ENCODE data around the gene SDHAF2. TPM values are rescaled to one million over a fixed set of nuclear protein-coding genes. Genes with fewer than 3 reads are reported as not detected.

The SDHAF2 gene
- total RNA-seq, 1 donor from 2014 or later = 35.5 TPM

DNA sequence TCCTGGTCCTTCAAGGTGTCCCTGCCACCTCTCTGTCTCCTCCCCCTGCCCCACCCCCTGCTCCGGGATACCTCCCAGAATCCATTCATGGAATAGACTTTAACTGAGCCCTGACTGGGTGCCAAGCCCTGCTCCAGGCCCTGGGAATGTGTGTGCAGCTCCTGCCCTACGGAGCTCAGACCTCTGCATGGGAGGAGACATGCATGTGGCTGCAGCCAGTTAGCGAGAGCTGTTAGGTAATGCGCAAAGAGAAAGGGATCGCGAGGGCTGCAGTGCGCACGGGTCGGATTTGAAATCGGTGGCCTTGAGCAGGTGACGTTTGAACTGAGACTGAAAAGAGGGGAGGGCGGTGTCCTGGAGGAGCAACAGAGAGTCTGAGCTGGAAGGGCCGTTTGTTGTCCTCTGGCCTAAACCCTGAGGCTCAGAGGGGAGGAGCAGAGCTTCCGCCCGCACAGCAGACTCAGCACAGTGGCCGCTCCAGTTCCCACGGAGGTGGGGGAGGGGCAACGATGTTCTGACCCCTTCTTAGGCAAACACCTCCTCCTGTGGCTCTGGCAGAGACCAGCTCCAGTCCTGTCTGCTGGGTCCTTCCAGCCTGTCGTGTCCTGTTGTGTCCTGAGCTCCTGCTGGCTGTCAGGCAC, 58.8 kb downstream of the SDHAF2 start:
- H3K4me3 ChIP-seq (ENCODE audit: low read depth, low read length) = no peak overlapping the region
- DNase-seq (ENCODE audit: low read depth) = no peak
- H3K27me3 ChIP-seq (ENCODE audit: control insufficient read depth, insufficient read depth, low read length) = peaks cover 44% of the 10 kb centered on the region
- TF ChIP-seq, protein P1, sequence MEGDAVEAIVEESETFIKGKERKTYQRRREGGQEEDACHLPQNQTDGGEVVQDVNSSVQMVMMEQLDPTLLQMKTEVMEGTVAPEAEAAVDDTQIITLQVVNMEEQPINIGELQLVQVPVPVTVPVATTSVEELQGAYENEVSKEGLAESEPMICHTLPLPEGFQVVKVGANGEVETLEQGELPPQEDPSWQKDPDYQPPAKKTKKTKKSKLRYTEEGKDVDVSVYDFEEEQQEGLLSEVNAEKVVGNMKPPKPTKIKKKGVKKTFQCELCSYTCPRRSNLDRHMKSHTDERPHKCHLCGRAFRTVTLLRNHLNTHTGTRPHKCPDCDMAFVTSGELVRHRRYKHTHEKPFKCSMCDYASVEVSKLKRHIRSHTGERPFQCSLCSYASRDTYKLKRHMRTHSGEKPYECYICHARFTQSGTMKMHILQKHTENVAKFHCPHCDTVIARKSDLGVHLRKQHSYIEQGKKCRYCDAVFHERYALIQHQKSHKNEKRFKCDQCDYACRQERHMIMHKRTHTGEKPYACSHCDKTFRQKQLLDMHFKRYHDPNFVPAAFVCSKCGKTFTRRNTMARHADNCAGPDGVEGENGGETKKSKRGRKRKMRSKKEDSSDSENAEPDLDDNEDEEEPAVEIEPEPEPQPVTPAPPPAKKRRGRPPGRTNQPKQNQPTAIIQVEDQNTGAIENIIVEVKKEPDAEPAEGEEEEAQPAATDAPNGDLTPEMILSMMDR (IDR thresholded peaks at IDR 0.05; ENCODE audit: insufficient read depth, low read length, poor library complexity, severe bottlenecking) = no peak
- no peaks in the 10 kb centered on the region for H3K36me3 ChIP-seq (ENCODE audit: control insufficient read depth, insufficient read depth, low read length)

DNA sequence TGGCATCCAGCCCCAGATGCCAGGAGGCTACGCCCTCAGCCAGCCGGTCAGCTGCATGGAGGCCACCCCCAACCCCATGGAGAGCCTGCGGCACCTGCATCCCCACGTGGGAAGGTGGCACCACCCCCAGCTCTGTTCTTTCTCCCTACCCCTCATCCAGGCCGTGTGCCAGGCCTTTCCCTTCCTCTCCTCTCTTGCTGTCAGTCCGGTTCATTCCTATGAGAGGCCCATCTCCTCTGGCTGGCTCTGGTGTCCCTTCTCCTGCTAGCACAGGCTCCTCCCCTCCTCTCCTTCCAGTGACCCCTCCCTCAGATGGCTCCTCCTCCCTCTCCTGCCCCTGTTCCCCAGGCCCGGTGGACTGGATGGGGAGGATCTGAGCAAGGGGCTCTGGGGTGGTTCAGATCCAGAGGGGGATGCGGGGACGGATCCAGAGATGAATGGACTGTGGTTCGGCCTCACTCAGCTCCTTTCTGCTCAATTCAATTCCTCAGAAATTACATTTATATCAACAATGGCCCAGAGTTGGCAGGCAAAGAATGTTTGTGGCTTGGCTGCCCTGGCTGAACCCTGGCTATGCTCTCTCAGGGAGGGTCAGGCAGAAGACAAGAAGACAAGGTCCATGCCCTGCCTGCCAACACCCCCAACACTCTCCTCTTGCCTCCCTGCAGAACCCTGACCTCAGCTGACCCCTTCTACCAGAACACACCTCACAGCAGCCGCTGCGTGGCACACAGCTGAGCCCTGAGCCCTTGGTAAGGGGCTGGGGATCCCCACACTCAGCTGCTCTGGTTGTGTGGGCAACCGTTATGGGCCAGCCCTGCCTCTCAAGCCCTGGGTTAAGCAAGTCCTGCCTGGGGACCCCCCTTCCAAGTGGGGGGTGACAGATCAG, 60.2 kb downstream of the SDHAF2 start:
- H3K27me3 ChIP-seq (ENCODE audit: control insufficient read depth, insufficient read depth, low read length) = peaks cover 44% of the 10 kb centered on the region
- DNase-seq (ENCODE audit: low read depth) = no peak
- TF ChIP-seq, protein P1 (IDR thresholded peaks at IDR 0.05; ENCODE audit: insufficient read depth, low read length, poor library complexity, severe bottlenecking) = no peak
- H3K4me3 ChIP-seq (ENCODE audit: low read depth, low read length) = no peak overlapping the region
- no peaks in the 10 kb centered on the region for H3K36me3 ChIP-seq (ENCODE audit: control insufficient read depth, insufficient read depth, low read length)

DNA sequence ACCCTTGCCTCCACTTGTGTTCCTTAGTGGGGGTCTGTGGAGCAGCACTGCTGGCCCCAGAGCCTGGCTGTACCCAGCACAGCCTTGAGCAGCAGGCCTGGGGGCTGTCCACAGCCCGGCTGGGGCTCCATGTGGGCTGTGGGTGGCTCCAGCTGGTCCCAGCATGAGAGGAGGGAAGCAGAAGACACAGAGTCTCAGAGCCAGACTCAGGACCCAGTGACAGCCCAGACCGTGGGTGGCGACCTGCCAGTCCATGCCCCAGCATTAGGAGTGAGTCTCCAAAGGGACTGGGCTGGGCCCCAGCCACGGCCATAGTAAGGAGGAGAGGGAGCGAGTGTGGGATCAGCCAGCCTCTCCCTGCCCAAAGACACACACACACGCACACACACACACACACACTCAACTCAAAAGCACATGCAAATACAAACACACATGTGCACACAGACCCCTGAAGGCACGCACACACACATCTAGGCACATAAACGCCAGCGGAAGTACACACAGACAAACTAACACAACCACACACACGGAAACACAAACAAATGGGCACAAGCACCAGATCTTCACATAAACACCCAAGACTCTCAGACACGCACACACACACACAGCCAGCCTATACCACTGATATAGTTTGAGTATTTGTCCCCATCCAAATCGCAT, 61.9 kb downstream of the SDHAF2 start:
- TF ChIP-seq, protein P1 (IDR thresholded peaks at IDR 0.05; ENCODE audit: insufficient read depth, low read length, poor library complexity, severe bottlenecking) = no peak
- Histone ChIP-seq H3K36me3 (ENCODE audit: control insufficient read depth, insufficient read depth, low read length) (no peaks in the 10 kb centered on the region), H3K27me3 (ENCODE audit: control insufficient read depth, insufficient read depth, low read length) (peaks cover 56% of the 10 kb centered on the region), H3K4me3 (ENCODE audit: low read depth, low read length) (no peak overlapping the region)
- no peak for DNase-seq (ENCODE audit: low read depth)

DNA sequence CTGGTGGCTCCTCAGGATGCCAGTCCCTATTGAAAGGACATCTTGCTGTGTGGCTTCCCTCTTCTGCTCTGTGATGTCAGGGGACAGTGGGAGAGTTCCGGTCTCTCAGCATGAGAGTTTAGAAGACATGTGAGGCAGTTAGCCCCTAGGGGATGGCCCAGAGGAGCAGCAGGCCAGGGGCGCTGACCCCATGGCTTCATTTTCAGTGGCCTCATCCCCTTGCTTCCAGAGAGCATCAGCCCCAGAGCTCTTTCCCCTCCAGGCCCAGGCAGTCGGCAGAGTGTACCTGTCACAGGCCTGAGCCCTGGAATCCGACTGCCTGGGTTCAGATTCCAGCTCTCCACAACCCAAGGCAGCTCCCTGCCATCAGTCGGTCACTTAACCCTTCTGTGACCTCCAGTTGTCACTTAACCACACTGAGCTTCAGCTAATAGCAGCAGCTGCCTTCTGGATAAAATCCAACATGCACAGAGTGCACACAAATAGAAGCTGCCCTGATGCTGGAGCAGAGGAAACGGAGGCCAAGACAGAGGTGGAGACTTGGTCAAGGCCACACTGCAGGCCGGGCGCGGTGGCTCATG, 64.5 kb downstream of the SDHAF2 start:
- H3K36me3 ChIP-seq (ENCODE audit: control insufficient read depth, insufficient read depth, low read length) = no peaks in the 10 kb centered on the region
- no peak for DNase-seq (ENCODE audit: low read depth)
- H3K27me3 ChIP-seq (ENCODE audit: control insufficient read depth, insufficient read depth, low read length) = peaks cover 39% of the 10 kb centered on the region
- H3K4me3 ChIP-seq (ENCODE audit: low read depth, low read length) = no peak overlapping the region
- TF ChIP-seq, protein P1 (IDR thresholded peaks at IDR 0.05; ENCODE audit: insufficient read depth, low read length, poor library complexity, severe bottlenecking) = no peak

DNA sequence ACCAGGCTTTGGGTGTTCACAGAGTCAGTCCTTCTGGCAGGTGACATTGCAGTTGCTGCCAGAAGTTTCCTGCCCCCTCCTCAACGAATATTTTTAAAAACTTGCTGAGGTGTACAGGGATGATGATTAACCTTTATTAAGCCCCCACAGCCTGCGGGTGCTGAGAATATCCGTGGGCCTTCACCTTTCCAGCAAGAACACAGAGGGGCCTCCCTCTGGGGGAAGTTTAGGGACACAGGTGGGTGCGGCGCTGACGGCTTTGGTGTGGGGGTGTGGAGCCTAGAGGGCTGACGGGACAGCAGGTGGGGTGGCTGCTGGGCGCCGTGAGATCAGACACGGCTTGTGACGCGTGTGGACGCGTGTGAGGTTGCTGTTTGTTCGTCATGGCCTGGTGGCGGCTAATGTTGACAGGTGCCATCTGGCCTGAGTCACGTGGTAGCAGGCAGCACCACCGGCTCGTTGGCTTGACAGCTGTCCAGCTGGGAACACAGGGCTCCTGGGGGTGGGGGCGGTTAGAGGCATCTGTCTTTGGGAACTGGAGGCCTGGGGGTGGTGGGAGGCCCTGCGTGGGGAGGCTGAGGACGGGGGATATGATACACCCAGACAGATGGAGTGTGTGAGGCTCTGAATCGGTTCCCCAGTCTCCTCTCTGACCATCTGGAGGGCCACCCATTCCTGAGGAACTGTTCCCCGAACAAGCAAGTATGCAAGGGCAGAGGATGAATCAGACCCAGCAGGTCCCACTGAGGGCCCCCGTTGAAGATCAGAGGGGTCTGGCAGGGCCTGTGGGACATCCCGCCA, 66.1 kb downstream of the SDHAF2 start:
- Histone ChIP-seq H3K36me3 (ENCODE audit: control insufficient read depth, insufficient read depth, low read length) (no peaks in the 10 kb centered on the region), H3K27me3 (ENCODE audit: control insufficient read depth, insufficient read depth, low read length) (peaks cover 34% of the 10 kb centered on the region), H3K4me3 (ENCODE audit: low read depth, low read length) (no peak overlapping the region)
- TF ChIP-seq, protein P1 (IDR thresholded peaks at IDR 0.05; ENCODE audit: insufficient read depth, low read length, poor library complexity, severe bottlenecking) = no peak
- DNase-seq (ENCODE audit: low read depth) = no peak

Measured in kidney epithelial cell (primary cell).